Uterus (tissue), 4 donors: ENCODE data around the gene EFNA3. TPM values are rescaled to one million over a fixed set of nuclear protein-coding genes. Genes with fewer than 3 reads are reported as not detected.

Source experiments
- DNase-seq, 2 donors: peaks; one replicate each; pipeline ENCODE4 v3.0.0-alpha.2; 2019 to 2020
- H3K27ac ChIP-seq, 2 donors: fragments of 200-600 bp; sonication (generic); 1 replicate in 1 of 2; 2 replicates in 1 of 2; pipeline ENCODE4 v1.5.1; 2016 to 2018
- H3K27me3 ChIP-seq, 2 donors: fragments of 200-600 bp; sonication (generic); one replicate each; pipeline ENCODE4 v1.5.1; 2018 to 2019; ENCODE audit warnings: control low read depth in 1 of 2
- H3K36me3 ChIP-seq, 2 donors: fragments of 200-600 bp; sonication (generic); one replicate each; pipeline ENCODE4 v1.5.1; 2019; ENCODE audit warnings: control low read depth in 1 of 2
- H3K4me1 ChIP-seq, 2 donors: fragments of 200-600 bp; sonication (generic); one replicate each; pipeline ENCODE4 v1.5.1; 2018 to 2019; ENCODE audit warnings: control low read depth in 1 of 2
- H3K4me3 ChIP-seq, 2 donors: fragments of 200-600 bp; sonication (generic); 1 replicate in 1 of 2; 2 replicates in 1 of 2; pipeline ENCODE4 v1.5.1; 2018 to 2019; ENCODE audit warnings: mild to moderate bottlenecking in 1 of 2
- H3K9me3 ChIP-seq, 2 donors: fragments of 200-600 bp; sonication (generic); one replicate each; pipeline ENCODE4 v1.5.1; 2019; ENCODE audit warnings: control low read depth in 1 of 2
- CTCF ChIP-seq, 4 experiments: fragments of 200-600 bp in 2 of 4; fragments of 450-650 bp in 2 of 4; sonication (generic) in 2 of 4; IDR thresholded peaks; one replicate each; pipeline ENCODE4 v1.5.1; 2016 to 2019; ENCODE audit warnings: antibody characterized with exemption in 4 of 4, mild to moderate bottlenecking in 2 of 4, moderate library complexity in 1 of 4
- POLR2A ChIP-seq, 2 donors: fragments of 450-650 bp; IDR thresholded peaks; one replicate each; pipeline ENCODE4 v1.6.1; 2016; ENCODE audit warnings: antibody characterized with exemption in 2 of 2, mild to moderate bottlenecking in 1 of 2, moderate library complexity in 1 of 2
- intact Hi-C: fragments of 100-400 bp; cut with DNase I; formaldehyde crosslinking; loops from one replicate; pipeline ENCODE4 v1.15.1; 2023; ENCODE audit warnings: low total_unique reads
- total RNA-seq, 4 donors: library from RNA; depleted of rRNA in 3 of 4; stranded (reverse); fragments of >200 nt in 3 of 4; gene quantifications; one replicate each; pipeline versions ENCODE4 v1.1.0 to v1.2.4, GENCODE V29; 2014 to 2023
- donor health status: DM: yes; HTN: yes; CAD: no.

The EFNA3 gene
- total RNA-seq, 4 donors from 2014 or later, result 3.2 to 7.6 (median 3.3) TPM; not detected in 1

GRCh38 chr1:155130272-155131006 lies 51.8 kb downstream of the EFNA3 start:
- no peaks in the 10 kb centered on the region for H3K9me3 ChIP-seq
- TF ChIP-seq POLR2A (IDR thresholded peaks at IDR 0.05), result no peak
- TF ChIP-seq CTCF (IDR thresholded peaks at IDR 0.05), result no peak
- no peaks in the 10 kb centered on the region for H3K36me3 ChIP-seq
- intact Hi-C loops, result no loop called here
- peaks cover 0 to 32% of the 10 kb centered on the region in 2 donors for H3K4me1 ChIP-seq
- no peaks in the 10 kb centered on the region for H3K27me3 ChIP-seq
- H3K4me3 ChIP-seq, result peak overlapping the region; percentile 62
- DNase-seq, result no peak
- H3K27ac ChIP-seq, result peak overlapping the region; percentile 74 to 83

- no peaks in the 10 kb centered on the region for H3K27me3 ChIP-seq
- H3K36me3 ChIP-seq, result no peaks in the 10 kb centered on the region
- no peaks in the 10 kb centered on the region for H3K9me3 ChIP-seq
- peaks cover 0 to 32% of the 10 kb centered on the region in 2 donors for H3K4me1 ChIP-seq
- H3K27ac ChIP-seq, result peak overlapping the region in 1 of 2 donors; percentile 83
- DNase-seq, result no peak
- intact Hi-C loops, result no loop called here
- no peak for TF ChIP-seq POLR2A (IDR thresholded peaks at IDR 0.05)
- no peak for TF ChIP-seq CTCF (IDR thresholded peaks at IDR 0.05)
- H3K4me3 ChIP-seq, result no peak overlapping the region
Measured at GRCh38 chr1:155131285-155131684, 52.6 kb downstream of the EFNA3 start.

DNA sequence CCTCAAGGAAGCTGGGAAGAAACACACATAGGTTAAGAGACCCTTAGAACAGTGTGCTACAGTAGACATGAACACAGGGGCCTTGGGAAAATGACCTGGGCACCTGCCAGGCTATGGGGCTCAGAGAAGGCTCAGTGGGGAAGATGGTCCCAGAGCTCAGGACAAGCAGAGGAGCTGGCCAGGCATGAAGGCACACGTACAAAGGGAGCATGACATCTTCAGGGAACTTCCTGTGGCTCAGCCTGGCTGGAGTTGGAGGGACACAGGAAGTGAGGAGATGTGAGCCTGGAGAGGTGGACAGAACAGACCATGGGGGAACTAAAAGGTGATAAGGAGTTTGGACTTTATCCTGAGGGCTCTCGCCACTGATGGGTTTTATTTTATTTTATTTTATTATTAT lies 53.2 kb downstream of the EFNA3 start:
- H3K27ac ChIP-seq, result peak overlapping the region in 1 of 2 donors; percentile 10
- H3K4me3 ChIP-seq, result no peak overlapping the region
- intact Hi-C loops, result no loop called here
- DNase-seq, result no peak
- TF ChIP-seq POLR2A (IDR thresholded peaks at IDR 0.05), result no peak
- no peak for TF ChIP-seq CTCF (IDR thresholded peaks at IDR 0.05)
- H3K4me1 ChIP-seq, result peaks cover 0 to 28% of the 10 kb centered on the region in 2 donors
- no peaks in the 10 kb centered on the region for H3K9me3 ChIP-seq
- H3K36me3 ChIP-seq, result no peaks in the 10 kb centered on the region
- H3K27me3 ChIP-seq, result no peaks in the 10 kb centered on the region

DNA sequence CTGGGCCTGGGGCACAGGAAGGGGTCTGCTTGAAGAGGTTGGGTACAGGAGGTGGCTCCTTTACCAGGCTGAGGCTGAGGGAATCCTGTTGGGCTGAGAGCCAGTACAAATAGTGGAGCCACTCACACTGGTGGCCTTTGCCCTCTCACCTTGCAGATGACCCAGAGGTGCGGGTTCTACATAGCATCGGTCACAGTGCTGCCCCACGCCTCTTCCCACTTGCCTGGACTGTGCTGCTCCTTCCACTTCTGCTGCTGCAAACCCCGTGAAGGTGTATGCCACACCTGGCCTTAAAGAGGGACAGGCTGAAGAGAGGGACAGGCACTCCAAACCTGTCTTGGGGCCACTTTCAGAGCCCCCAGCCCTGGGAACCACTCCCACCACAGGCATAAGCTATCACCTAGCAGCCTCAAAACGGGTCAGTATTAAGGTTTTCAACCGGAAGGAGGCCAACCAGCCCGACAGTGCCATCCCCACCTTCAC lies 55.2 kb downstream of the EFNA3 start:
- no peak for DNase-seq
- TF ChIP-seq CTCF (IDR thresholded peaks at IDR 0.05), result no peak
- TF ChIP-seq POLR2A (IDR thresholded peaks at IDR 0.05), result no peak
- peaks cover 0 to 15% of the 10 kb centered on the region in 2 donors for H3K4me1 ChIP-seq
- no peaks in the 10 kb centered on the region for H3K36me3 ChIP-seq
- no peaks in the 10 kb centered on the region for H3K9me3 ChIP-seq
- no peaks in the 10 kb centered on the region for H3K27me3 ChIP-seq
- H3K4me3 ChIP-seq, result no peak overlapping the region
- intact Hi-C loops, result no loop called here
- peak overlapping the region; percentile 94 to 95 for H3K27ac ChIP-seq

DNA sequence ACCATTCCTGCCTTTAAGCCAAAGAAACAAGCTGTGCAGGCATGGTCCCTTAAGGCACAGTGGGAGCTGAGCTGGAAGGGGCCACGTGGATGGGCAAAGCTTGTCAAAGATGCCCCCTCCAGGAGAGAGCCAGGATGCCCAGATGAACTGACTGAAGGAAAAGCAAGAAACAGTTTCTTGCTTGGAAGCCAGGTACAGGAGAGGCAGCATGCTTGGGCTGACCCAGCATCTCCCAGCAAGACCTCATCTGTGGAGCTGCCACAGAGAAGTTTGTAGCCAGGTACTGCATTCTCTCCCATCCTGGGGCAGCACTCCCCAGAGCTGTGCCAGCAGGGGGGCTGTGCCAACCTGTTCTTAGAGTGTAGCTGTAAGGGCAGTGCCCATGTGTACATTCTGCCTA lies 55.7 kb downstream of the EFNA3 start:
- TF ChIP-seq CTCF (IDR thresholded peaks at IDR 0.05) (no peak), POLR2A (IDR thresholded peaks at IDR 0.05) (no peak)
- Histone ChIP-seq H3K4me1 (peaks cover 0 to 12% of the 10 kb centered on the region in 2 donors), H3K27me3 (no peaks in the 10 kb centered on the region), H3K27ac (peak overlapping the region; percentile 94 to 95), H3K9me3 (no peaks in the 10 kb centered on the region), H3K4me3 (no peak overlapping the region), H3K36me3 (no peaks in the 10 kb centered on the region)
- intact Hi-C loops, result no loop called here
- no peak for DNase-seq
